Stomach (tissue), 4 donors: ENCODE measurements around the gene MTMR6.

Experiments
- CTCF ChIP-seq, 7 experiments: fragments of 450-650 bp in 4 of 7; fragments of 200-600 bp in 3 of 7; sonication (generic) in 3 of 7; IDR thresholded peaks; one replicate each; pipeline ENCODE4 v1.5.1; 2016 to 2019; ENCODE audit warnings: antibody characterized with exemption in 7 of 7, control low read depth in 2 of 7, mild to moderate bottlenecking in 1 of 7
- EP300 ChIP-seq: sonication (generic); formaldehyde crosslinking; IDR thresholded peaks from one replicate; pipeline ENCODE4 v1.6.1; 2017; ENCODE audit warnings: antibody characterized with exemption
- POLR2A ChIP-seq, 4 donors: fragments of 450-650 bp; IDR thresholded peaks; one replicate each; pipeline ENCODE4 v1.6.1; 2016; ENCODE audit warnings: antibody characterized with exemption in 4 of 4, control low read depth in 2 of 4, mild to moderate bottlenecking in 1 of 4, moderate library complexity in 1 of 4

- TF ChIP-seq POLR2A (IDR thresholded peaks at IDR 0.05) (no peak), CTCF (IDR thresholded peaks at IDR 0.05) (no peak), EP300 (no peak)
Observed at GRCh38 chr13:25233861-25234260, 53.4 kb downstream of the MTMR6 start.
